OCI-LY1 (cell line): ENCODE data around the gene MTMR12.

ENCODE experiments used
- H2AFZ ChIP-seq: fragments of 200-600 bp; sonication (generic), shearing (Covaris generic); 2 replicates; pipeline ENCODE4 v1.6.0; 2014; ENCODE audit warnings: antibody characterized with exemption, mild to moderate bottlenecking, low read length
- H3F3A ChIP-seq: fragments of 200-600 bp; sonication (generic), shearing (Covaris generic); 2 replicates; pipeline ENCODE4 v1.6.0; 2014; ENCODE audit warnings: mild to moderate bottlenecking, antibody characterized with exemption, low read length, moderate library complexity; ENCODE audit not compliant: insufficient read depth
- H3K27ac ChIP-seq: fragments of 200-600 bp; sonication (generic); 2 replicates; pipeline ENCODE4 v1.5.1; 2014; ENCODE audit warnings: low read length, mixed run types, mild to moderate bottlenecking, low read depth; ENCODE audit not compliant: poor library complexity, severe bottlenecking
- H3K27me3 ChIP-seq: fragments of 200-600 bp; sonication (generic); 2 replicates; pipeline ENCODE4 v1.6.0; 2014; ENCODE audit warnings: antibody characterized with exemption, mild to moderate bottlenecking, low read length, moderate library complexity; ENCODE audit not compliant: insufficient read depth
- H3K36me3 ChIP-seq: fragments of 200-600 bp; sonication (generic); 2 replicates; pipeline ENCODE4 v1.6.1; 2014; ENCODE audit warnings: mild to moderate bottlenecking, antibody characterized with exemption, low read length, moderate library complexity, mixed read lengths; ENCODE audit not compliant: insufficient read depth
- H3K4me1 ChIP-seq: fragments of 200-600 bp; sonication (generic); 2 replicates; pipeline ENCODE4 v1.5.1; 2014; ENCODE audit warnings: mild to moderate bottlenecking, low read length, moderate library complexity; ENCODE audit not compliant: insufficient read depth, severe bottlenecking
- H3K4me2 ChIP-seq: fragments of 200-600 bp; sonication (generic), shearing (Covaris generic); 2 replicates; pipeline ENCODE4 v1.6.1; 2014; ENCODE audit warnings: low read length
- H3K4me3 ChIP-seq: fragments of 200-600 bp; sonication (generic); 2 replicates; pipeline ENCODE4 v1.5.1; 2014; ENCODE audit warnings: low read length, low read depth, mild to moderate bottlenecking, mixed read lengths; ENCODE audit not compliant: poor library complexity, severe bottlenecking
- H3K79me2 ChIP-seq: fragments of 200-600 bp; shearing (Covaris generic); 2 replicates; pipeline ENCODE4 v1.6.1; 2016; ENCODE audit warnings: mixed run types, low read length, mixed read lengths; ENCODE audit not compliant: insufficient read depth
- H3K9ac ChIP-seq: fragments of 200-600 bp; sonication (generic), shearing (Covaris generic); 2 replicates; pipeline ENCODE4 v1.6.1; 2014; ENCODE audit warnings: mild to moderate bottlenecking, low read length, mixed read lengths
- H3K9me2 ChIP-seq: fragments of 200-600 bp; sonication (generic), shearing (Covaris generic); 2 replicates; pipeline ENCODE4 v1.6.1; 2014; ENCODE audit warnings: low read depth, mild to moderate bottlenecking, low read length, mixed read lengths
- H3K9me3 ChIP-seq: fragments of 200-600 bp; shearing (Covaris generic); 2 replicates; pipeline ENCODE4 v1.6.1; 2014; ENCODE audit warnings: low read length, mixed read lengths
- H4K20me1 ChIP-seq: fragments of 200-600 bp; sonication (generic), shearing (Covaris generic); 2 replicates; pipeline ENCODE4 v1.6.0; 2016; ENCODE audit warnings: mild to moderate bottlenecking, low read length; ENCODE audit not compliant: insufficient read depth
- EZH2 ChIP-seq: fragments of 200-600 bp; sonication (generic), shearing (Covaris generic); IDR thresholded peaks from 2 replicates; pipeline ENCODE4 v1.8.0; 2017; ENCODE audit warnings: borderline replicate concordance, mixed run types, mild to moderate bottlenecking, antibody characterized with exemption, low read length, moderate library complexity, mixed read lengths
- TF ChIP-seq, protein P1 (sequence below): fragments of 200-600 bp; sonication (generic), shearing (Covaris generic); IDR thresholded peaks from 2 replicates; pipeline ENCODE4 v1.5.1; 2017; ENCODE audit warnings: mild to moderate bottlenecking, antibody characterized with exemption, low read length, moderate library complexity, mixed read lengths

Gene MTMR12

GRCh38 chr5:32190095-32190494 lies 122.6 kb downstream of the MTMR12 start:
- H3K9ac ChIP-seq, result no peak overlapping the region

GRCh38 chr5:32187675-32188074 lies 125.1 kb downstream of the MTMR12 start:
- Histone ChIP-seq H3K27me3 (no peaks in the 10 kb centered on the region), H4K20me1 (no peaks in the 10 kb centered on the region), H3K4me2 (no peak overlapping the region), H3K9me3 (peaks cover 12% of the 10 kb centered on the region), H3K27ac (no peak overlapping the region), H3K79me2 (no peaks in the 10 kb centered on the region), H3K9me2 (no peaks in the 10 kb centered on the region), H3K36me3 (no peaks in the 10 kb centered on the region), H2AFZ (no peak overlapping the region), H3F3A (no peaks in the 10 kb centered on the region), H3K4me1 (peaks cover 5% of the 10 kb centered on the region), H3K4me3 (no peak overlapping the region), H3K9ac (no peak overlapping the region)
- TF ChIP-seq EZH2, result no peak
- TF ChIP-seq, protein P1, sequence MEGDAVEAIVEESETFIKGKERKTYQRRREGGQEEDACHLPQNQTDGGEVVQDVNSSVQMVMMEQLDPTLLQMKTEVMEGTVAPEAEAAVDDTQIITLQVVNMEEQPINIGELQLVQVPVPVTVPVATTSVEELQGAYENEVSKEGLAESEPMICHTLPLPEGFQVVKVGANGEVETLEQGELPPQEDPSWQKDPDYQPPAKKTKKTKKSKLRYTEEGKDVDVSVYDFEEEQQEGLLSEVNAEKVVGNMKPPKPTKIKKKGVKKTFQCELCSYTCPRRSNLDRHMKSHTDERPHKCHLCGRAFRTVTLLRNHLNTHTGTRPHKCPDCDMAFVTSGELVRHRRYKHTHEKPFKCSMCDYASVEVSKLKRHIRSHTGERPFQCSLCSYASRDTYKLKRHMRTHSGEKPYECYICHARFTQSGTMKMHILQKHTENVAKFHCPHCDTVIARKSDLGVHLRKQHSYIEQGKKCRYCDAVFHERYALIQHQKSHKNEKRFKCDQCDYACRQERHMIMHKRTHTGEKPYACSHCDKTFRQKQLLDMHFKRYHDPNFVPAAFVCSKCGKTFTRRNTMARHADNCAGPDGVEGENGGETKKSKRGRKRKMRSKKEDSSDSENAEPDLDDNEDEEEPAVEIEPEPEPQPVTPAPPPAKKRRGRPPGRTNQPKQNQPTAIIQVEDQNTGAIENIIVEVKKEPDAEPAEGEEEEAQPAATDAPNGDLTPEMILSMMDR, result no peak

More at GRCh38 chr5:32190095-32190494, 122.6 kb downstream of the MTMR12 start:
- H3K27ac ChIP-seq, result no peak overlapping the region
- no peak overlapping the region for H3K4me3 ChIP-seq
- peaks cover 12% of the 10 kb centered on the region for H3K9me3 ChIP-seq
- no peaks in the 10 kb centered on the region for H3K27me3 ChIP-seq
- H3K79me2 ChIP-seq, result no peaks in the 10 kb centered on the region
- no peak overlapping the region for H3K4me2 ChIP-seq
- H4K20me1 ChIP-seq, result no peaks in the 10 kb centered on the region
- H3K9me2 ChIP-seq, result no peaks in the 10 kb centered on the region
- peaks cover 10% of the 10 kb centered on the region for H3K4me1 ChIP-seq
- H3K36me3 ChIP-seq, result no peaks in the 10 kb centered on the region
- H2AFZ ChIP-seq, result no peak overlapping the region
- TF ChIP-seq, protein P1, result no peak
- TF ChIP-seq EZH2, result no peak
- H3F3A ChIP-seq, result no peaks in the 10 kb centered on the region

DNA sequence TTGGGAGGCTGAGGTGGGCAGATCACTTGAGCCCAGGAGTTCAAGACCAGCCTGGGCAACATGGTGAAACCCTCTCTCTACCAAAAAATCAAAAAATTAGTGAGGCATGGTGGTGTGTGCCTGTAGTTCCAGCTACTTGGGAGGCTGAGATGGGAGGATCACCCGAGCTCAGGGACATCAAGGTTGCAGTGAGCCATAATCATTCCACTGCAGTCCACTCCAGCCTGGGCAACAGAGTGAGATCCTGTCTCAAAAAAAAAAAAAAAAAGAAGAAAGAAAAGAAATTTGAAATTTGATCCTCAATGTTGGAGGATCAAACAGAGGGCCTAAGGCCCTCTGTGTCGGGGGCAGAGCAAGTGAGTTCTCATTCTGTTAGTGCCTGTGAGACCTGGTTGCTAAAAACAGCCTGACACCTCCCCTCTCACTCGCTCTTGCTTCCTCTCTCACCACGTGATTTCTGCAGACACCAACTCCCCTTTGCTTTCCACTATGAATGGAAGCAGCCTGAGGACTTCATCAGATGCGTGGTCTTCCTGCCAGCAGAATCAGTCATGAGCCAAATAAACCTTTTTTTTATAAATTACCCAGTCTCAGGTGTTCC lies 130.2 kb downstream of the MTMR12 start:
- Histone ChIP-seq H3K9me2 (no peaks in the 10 kb centered on the region), H3K9me3 (peaks cover 2% of the 10 kb centered on the region; the same call in 1 of the 2 replicates), H3K36me3 (no peaks in the 10 kb centered on the region), H3K4me1 (peaks cover 10% of the 10 kb centered on the region), H4K20me1 (no peaks in the 10 kb centered on the region), H3K4me3 (no peak overlapping the region), H3K27me3 (no peaks in the 10 kb centered on the region; the same call in 1 of the 2 replicates), H3K4me2 (no peak overlapping the region; the same call in 1 of the 2 replicates), H3K9ac (no peak overlapping the region), H3F3A (no peaks in the 10 kb centered on the region), H3K27ac (no peak overlapping the region), H3K79me2 (no peaks in the 10 kb centered on the region), H2AFZ (no peak overlapping the region)
- TF ChIP-seq, protein P1, result no peak
- no peak for TF ChIP-seq EZH2
